T-helper 1 cell treated with Interleukin-12 subunit alpha and Interleukin-12 subunit beta and Interleukin-4 antibody, amounts not matched to agents 30 ng/mL and 1 ng/mL, for 36 hours (primary cell): ENCODE data around the gene PRKRIP1. TPM values are rescaled to one million over a fixed set of nuclear protein-coding genes. Genes with fewer than 3 reads are reported as not detected.

Source experiments
- intact Hi-C: fragments of 100-400 bp; cut with micrococcal nuclease; formaldehyde crosslinking; loops from one replicate; pipeline ENCODE4 v1.15.1; 2024
- total RNA-seq: library from RNA; stranded (reverse); gene quantifications from 2 replicates; pipeline ENCODE4 v1.2.3, GENCODE V29; 2022

The PRKRIP1 gene
- total RNA-seq, 1 donor from 2014 or later: 27.1 TPM

GRCh38 chr7:102427019-102427405 lies 30.8 kb downstream of the PRKRIP1 start:
- intact Hi-C loops: no loop called here

DNA sequence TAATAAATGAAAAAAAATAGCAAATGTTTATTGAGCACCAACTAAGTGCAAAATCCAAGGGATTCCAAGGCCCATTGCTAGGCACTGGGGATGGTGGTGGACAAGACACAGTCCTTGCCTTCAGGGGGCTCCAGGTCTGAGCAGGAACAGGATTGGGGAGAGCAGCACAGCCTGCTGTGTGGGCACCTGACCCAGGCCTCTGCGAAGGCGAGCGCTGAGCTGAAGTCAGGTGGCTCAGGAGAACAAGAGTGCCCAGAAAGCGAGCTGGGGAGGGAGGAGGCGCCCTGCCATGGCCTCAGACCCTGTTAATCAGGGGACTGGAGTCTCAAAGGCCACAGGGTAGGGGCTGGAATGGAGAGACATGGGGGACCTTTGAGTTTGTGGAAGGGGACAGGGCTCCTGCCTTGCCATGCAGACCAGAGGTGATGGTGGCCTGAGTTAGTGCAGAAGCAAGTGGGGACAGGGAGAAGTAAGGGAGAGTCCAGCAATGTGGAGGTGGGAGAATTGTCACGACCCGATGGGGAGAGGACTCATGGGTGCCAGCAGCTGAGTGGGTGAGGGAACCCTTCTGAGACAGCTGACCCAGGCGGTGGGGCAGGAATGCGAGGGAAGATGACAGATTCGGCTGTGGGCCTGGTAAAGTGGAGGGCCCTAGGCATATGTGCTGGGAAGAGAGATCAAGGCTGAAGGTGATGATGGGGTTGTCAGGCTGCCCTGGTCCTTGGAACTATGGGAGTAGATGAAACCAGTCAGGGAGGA lies 33.2 kb downstream of the PRKRIP1 start:
- intact Hi-C loops: no loop called here

DNA sequence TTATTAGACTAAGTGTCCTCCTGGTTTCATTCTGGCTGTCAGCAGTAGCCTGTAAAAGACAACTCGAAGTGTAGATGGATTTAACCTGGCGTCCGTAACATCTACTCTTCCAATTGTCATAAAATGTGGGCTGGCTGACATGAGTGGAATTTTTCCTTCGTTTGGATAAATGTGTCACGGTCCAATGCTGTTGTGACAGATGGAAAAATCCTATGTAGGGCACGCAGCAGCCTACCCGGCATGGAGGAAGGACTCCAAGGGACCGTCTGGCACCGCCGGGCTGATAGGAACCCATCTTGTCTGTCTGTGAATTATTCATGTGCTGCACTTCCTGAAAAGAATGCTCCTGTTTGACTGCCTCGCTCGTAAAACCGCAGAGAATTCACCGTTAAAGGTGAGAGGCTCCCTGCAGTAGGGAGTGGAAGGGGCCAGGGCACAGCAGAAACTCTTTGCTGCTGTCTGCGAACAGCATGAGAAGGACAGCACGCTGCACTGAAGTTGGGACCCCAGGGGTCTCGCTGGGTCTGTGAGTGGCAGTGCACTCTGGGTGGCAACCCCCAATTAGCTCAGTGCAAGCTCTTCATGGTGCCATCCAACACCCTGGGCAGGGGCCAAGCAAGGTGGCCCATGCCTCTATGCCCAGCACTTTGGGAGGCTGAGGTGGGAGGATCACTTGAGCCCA lies 35.6 kb downstream of the PRKRIP1 start:
- intact Hi-C loops: loop anchor here (1.0 to 5.0 kb wide), 4 partner anchors 14 to 69 kb away; partner anchors contain the start of genes ALKBH4, LRWD1 and PRKRIP1

DNA sequence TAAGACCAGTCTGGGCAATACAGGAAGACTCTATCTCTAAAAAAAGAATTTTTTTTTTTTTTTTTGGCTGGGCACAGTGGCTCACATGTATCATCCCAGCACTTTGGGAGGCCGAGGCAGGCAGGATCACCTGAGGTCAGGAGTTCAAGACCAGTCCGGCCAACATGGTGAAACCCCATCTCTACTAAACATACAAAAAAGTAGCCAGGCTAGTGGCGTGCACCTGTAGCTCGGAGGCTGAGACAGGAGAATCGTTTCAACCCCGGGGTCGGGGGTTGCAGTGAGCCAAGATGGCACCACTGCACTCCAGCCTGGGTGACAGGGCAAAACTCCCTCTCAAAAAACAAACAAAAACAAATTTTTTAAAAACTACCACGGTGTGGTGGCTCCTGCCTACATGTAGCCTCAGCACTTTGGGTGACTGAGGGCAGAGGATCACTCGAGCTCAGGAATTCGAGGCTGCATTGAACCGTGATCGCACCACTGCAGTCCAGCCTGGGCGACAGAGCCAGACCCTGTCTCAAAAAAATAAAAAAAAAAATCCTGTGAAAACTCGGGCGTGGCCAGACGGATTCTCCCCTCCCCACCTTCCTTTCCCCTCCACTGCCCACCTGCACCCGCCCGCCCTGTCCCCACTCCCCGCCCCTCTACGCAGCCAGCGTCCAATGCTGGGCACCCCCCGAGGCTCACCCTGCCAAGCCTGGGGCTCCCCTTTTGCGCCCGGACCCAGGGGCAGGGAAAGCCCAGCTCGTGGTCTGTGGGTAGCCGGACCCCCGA lies 36.5 kb downstream of the PRKRIP1 start:
- intact Hi-C loops: loop anchor here (1.0 to 5.0 kb wide), 3 partner anchors 7 to 70 kb away; partner anchors contain the start of genes ALKBH4 and LRWD1

- intact Hi-C loops: loop anchor here (1.0 to 5.0 kb wide), 4 partner anchors 8 to 71 kb away; no protein-coding TSS in a partner anchor
Observed at GRCh38 chr7:102433219-102434038, 37.3 kb downstream of the PRKRIP1 start, which contains the start of gene ORAI2. Gene ORAI2 (plus strand): TSS chr7:102433575. CDS start chr7:102438957, 5,382 bp downstream.

GRCh38 chr7:102434039-102434486 lies 37.9 kb downstream of the PRKRIP1 start:
- intact Hi-C loops: loop anchor here (1.0 to 5.0 kb wide), 3 partner anchors 18 to 72 kb away; no protein-coding TSS in a partner anchor

DNA sequence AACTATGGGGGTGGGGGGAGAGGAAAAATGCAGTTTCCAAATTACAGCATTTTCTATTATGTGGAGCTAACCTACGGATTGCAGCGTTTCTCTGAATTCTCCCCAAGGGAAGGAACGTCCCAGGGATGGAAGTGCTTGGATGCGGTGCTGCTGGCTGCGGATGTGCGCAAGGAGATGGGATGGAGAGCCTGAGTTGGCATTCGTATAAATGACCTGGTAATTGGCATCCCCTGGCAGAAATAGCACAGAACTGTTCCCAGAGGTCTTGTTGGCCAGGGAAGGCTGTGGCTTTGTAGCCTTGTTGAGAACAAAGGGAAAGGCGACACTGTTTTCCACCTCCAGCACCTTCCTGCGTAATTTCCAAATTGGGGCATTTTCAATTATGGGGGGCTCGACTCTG lies 40.0 kb downstream of the PRKRIP1 start:
- intact Hi-C loops: no loop called here

GRCh38 chr7:102439963-102440795 lies 44.0 kb downstream of the PRKRIP1 start:
- intact Hi-C loops: no loop called here

DNA sequence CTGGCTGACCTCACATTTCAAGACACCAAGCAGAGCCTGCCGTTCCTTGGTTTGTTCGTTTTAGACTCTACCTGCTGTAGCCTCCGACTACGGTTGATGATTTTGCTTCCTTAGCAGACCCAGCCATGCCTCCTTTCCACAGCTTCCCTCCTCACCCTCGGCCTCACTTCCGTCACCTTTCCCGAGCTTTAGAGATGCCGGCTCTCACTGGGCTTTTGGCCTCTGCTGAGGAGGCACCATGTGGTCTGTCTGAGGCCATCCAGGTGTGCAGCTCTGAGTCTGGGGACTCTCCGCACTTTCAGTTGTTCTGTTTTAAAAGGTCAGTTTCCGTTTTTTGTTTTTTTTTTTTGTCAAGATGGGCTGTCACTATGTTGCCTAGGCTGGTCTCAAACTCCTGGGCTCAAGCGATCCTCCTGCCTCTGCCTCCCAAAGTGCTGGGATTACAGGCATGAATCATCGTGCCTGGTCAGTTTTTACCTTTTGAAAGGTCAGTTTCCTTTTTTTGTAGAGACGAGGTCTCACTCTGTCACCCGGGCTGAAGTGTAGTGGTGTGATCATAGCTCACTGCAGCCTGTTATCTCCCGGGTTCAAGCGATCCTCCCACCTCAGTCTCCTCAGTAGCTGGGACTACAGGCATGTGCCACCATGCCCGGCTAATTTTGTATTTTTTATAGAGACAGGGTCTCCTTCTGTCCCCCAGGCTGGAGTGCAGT lies 49.0 kb downstream of the PRKRIP1 start:
- intact Hi-C loops: no loop called here

GRCh38 chr7:102445674-102446071 lies 49.5 kb downstream of the PRKRIP1 start:
- intact Hi-C loops: no loop called here

GRCh38 chr7:102446387-102447156 lies 50.4 kb downstream of the PRKRIP1 start:
- intact Hi-C loops: no loop called here

GRCh38 chr7:102447311-102447710 lies 51.1 kb downstream of the PRKRIP1 start:
- intact Hi-C loops: no loop called here

DNA sequence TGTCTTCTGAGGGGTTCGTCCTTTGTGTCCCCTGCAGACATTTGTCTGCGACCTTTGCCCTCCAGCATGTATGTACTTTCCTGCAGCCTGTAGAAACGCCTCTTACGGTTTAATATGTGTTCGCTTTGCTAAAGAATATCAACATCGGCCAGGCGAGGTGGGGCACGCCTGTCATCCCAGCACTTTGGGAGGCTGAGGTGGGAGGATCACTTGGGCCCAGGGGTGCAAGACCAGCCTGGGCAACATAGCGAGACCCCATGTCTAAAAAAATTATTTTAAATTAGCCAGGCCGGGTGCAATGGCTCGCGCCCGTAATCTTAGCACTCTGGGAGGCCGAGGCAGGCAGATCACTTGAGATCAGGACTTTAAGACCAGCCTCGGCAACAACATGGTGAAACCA lies 53.0 kb downstream of the PRKRIP1 start:
- intact Hi-C loops: no loop called here

DNA sequence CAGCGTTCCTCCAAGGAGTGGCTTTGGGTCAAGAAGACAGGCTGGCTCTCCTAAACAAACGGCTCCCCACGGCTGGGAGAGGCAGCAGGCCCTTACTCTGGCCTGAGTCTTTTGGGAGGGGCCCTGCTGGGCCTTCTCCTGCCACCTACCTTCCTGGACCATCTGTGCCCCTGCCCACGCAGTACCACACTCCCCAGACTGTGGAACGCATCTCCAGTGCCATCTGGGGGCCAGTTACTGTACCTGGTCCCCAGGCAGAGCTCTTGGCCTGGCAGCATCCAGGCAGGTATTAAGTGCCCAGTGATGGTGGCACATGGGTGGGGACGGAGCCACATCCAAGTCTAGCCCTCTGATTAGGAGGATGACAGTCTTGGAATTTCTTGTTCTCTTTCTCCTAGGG lies 54.1 kb downstream of the PRKRIP1 start:
- intact Hi-C loops: loop anchor here (1.0 to 5.0 kb wide), 4 partner anchors 17 to 173 kb away; no protein-coding TSS in a partner anchor

- intact Hi-C loops: loop anchor here (5.0 kb wide), 1 partner anchor 174 kb away; no protein-coding TSS in a partner anchor
Observed at GRCh38 chr7:102451371-102452054, 55.4 kb downstream of the PRKRIP1 start.

- intact Hi-C loops: loop anchor here (5.0 kb wide), 1 partner anchor 175 kb away; no protein-coding TSS in a partner anchor
Observed at GRCh38 chr7:102452451-102452850, 56.3 kb downstream of the PRKRIP1 start.

DNA sequence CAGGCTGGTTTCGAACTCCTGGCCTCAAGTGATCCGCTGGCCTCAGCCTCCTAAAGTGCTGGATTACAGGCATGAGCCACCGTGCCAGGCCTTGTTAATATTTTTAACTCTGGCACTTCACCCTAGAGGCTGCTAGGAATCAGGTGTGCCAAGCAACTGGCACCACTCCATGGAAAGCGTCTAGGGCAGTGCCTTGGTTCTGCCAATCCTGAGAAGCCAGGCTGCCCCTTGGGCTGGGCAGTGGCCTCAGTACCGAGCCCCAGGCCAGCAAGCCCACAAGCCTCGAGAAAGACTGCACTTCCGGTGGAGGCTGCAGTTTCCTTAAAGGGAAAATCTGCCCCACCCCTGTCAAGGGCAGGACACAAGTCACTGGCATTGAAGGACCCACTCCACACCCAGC lies 57.2 kb downstream of the PRKRIP1 start:
- intact Hi-C loops: loop anchor here (5.0 kb wide), 1 partner anchor 176 kb away; no protein-coding TSS in a partner anchor
